Smooth muscle cell (in vitro differentiated cells): ENCODE results near the gene NAT9. TPM values are rescaled to one million over a fixed set of nuclear protein-coding genes. Genes with fewer than 3 reads are reported as not detected.

Experiments used
- DNase-seq: peaks from one replicate; lab custom pipeline; 2025; ENCODE audit not compliant: unreplicated experiment; lab: John Stamatoyannopoulos, UW
- H2AFZ ChIP-seq: fragments of 200-600 bp; sonication (generic); 2 replicates; pipeline ENCODE4 v1.6.0; 2016; ENCODE audit warnings: antibody characterized with exemption, low read depth, mild to moderate bottlenecking
- H3F3A ChIP-seq: fragments of 200-600 bp; sonication (generic); 2 replicates; pipeline ENCODE4 v1.6.0; 2017; ENCODE audit warnings: antibody characterized with exemption, low read depth
- H3K27ac ChIP-seq: fragments of 200-600 bp; sonication (generic); 2 replicates; pipeline ENCODE4 v1.5.1; 2016; ENCODE audit warnings: low read depth, mild to moderate bottlenecking
- H3K27me3 ChIP-seq: fragments of 200-600 bp; sonication (generic); 2 replicates; pipeline ENCODE4 v1.6.1; 2016; ENCODE audit warnings: low read depth, mild to moderate bottlenecking
- H3K36me3 ChIP-seq: fragments of 200-600 bp; sonication (generic); 2 replicates; pipeline ENCODE4 v1.5.1; 2016; ENCODE audit warnings: low read depth
- H3K4me1 ChIP-seq: fragments of 200-600 bp; sonication (generic); 2 replicates; pipeline ENCODE4 v1.5.1; 2016; ENCODE audit warnings: low read depth
- H3K4me2 ChIP-seq: fragments of 200-600 bp; sonication (generic); 2 replicates; pipeline ENCODE4 v1.6.0; 2016; ENCODE audit warnings: mild to moderate bottlenecking
- H3K4me3 ChIP-seq: fragments of 200-600 bp; sonication (generic); 2 replicates; pipeline ENCODE4 v1.5.1; 2016; ENCODE audit warnings: mild to moderate bottlenecking
- H3K79me2 ChIP-seq: fragments of 200-600 bp; sonication (generic); 2 replicates; pipeline ENCODE4 v1.6.0; 2016; ENCODE audit warnings: low read depth, mild to moderate bottlenecking
- H3K9ac ChIP-seq: fragments of 200-600 bp; sonication (generic); 2 replicates; pipeline ENCODE4 v1.6.0; 2016; ENCODE audit warnings: low read depth
- H3K9me3 ChIP-seq: fragments of 200-600 bp; sonication (generic); replicated peaks from 2 replicates; pipeline ENCODE4 v1.5.1; 2016; ENCODE audit warnings: low read depth
- H4K20me1 ChIP-seq: fragments of 200-600 bp; sonication (generic); 2 replicates; pipeline ENCODE4 v1.6.0; 2016; ENCODE audit warnings: low read depth
- CTCF ChIP-seq: fragments of 200-600 bp; sonication (generic); IDR thresholded peaks from 2 replicates; pipeline ENCODE4 v1.5.1; 2017; ENCODE audit warnings: borderline replicate concordance, mild to moderate bottlenecking, antibody characterized with exemption; ENCODE audit not compliant: insufficient read depth, poor library complexity, severe bottlenecking
- WGBS: methylation state at CpG from one replicate; pipeline ENCODE4 v1.1.7; 2016; ENCODE audit warnings: low lambda C conversion rate; 5-methylcytosine and 5-hydroxymethylcytosine counted together
- polyA plus RNA-seq: library from polyadenylated mRNA; unstranded; fragments of >200 nt; fragmentation: Nextera tagmentation; extraction: Ambion mirVana; gene quantifications from 2 replicates; pipeline ENCODE4 v1.2.1, GENCODE V29; 2016
- total RNA-seq: library from RNA; depleted of rRNA; stranded (reverse); fragments of >200 nt; gene quantifications from 2 replicates; pipeline ENCODE4 v1.2.3, GENCODE V29; 2014

The NAT9 gene
- total and polyA plus RNA-seq, 2 experiments from 2014 or later, result 21.4 to 42.5 TPM

- Histone ChIP-seq H3K36me3 (no peaks in the 10 kb centered on the region), H3K4me1 (no peaks in the 10 kb centered on the region), H3K4me3 (no peak overlapping the region), H3K79me2 (no peaks in the 10 kb centered on the region), H3F3A (no peaks in the 10 kb centered on the region), H3K27ac (no peak overlapping the region), H3K27me3 (peaks cover 14% of the 10 kb centered on the region), H2AFZ (no peak overlapping the region), H3K9ac (no peak overlapping the region), H4K20me1 (no peaks in the 10 kb centered on the region), H3K9me3 (no peaks in the 10 kb centered on the region), H3K4me2 (no peak overlapping the region)
- no peak for DNase-seq
- WGBS, result 90% methylated on average over 15 of the region's 15 CpGs
- no peak for TF ChIP-seq CTCF
Measured at GRCh38 chr17:74729866-74730265, 46.3 kb downstream of the NAT9 start.

- Histone ChIP-seq H3F3A (no peaks in the 10 kb centered on the region), H3K4me2 (no peak overlapping the region), H3K9me3 (no peaks in the 10 kb centered on the region), H3K27me3 (peaks cover 9% of the 10 kb centered on the region), H2AFZ (no peak overlapping the region), H3K79me2 (no peaks in the 10 kb centered on the region), H3K9ac (no peak overlapping the region), H3K36me3 (no peaks in the 10 kb centered on the region), H4K20me1 (no peaks in the 10 kb centered on the region), H3K4me1 (no peaks in the 10 kb centered on the region), H3K4me3 (no peak overlapping the region), H3K27ac (no peak overlapping the region)
- DNase-seq, result no peak
- WGBS, result 95% methylated on average over 5 of the region's 5 CpGs
- no peak for TF ChIP-seq CTCF
Measured at GRCh38 chr17:74729368-74729767, 46.8 kb downstream of the NAT9 start.

GRCh38 chr17:74728702-74729075 lies 47.5 kb downstream of the NAT9 start:
- no peaks in the 10 kb centered on the region for H3K36me3 ChIP-seq
- no peak for DNase-seq
- H3K27ac ChIP-seq, result no peak overlapping the region
- no peak overlapping the region for H2AFZ ChIP-seq
- no peak overlapping the region for H3K9ac ChIP-seq
- no peak for TF ChIP-seq CTCF
- H3K9me3 ChIP-seq, result no peaks in the 10 kb centered on the region
- no peaks in the 10 kb centered on the region for H4K20me1 ChIP-seq
- H3K4me3 ChIP-seq, result no peak overlapping the region
- H3F3A ChIP-seq, result no peaks in the 10 kb centered on the region
- H3K79me2 ChIP-seq, result no peaks in the 10 kb centered on the region
- H3K27me3 ChIP-seq, result peaks cover 6% of the 10 kb centered on the region
- 98% methylated on average over 3 of the region's 3 CpGs for WGBS
- H3K4me2 ChIP-seq, result no peak overlapping the region
- H3K4me1 ChIP-seq, result no peaks in the 10 kb centered on the region

- Histone ChIP-seq H3K4me2 (no peak overlapping the region), H3K9ac (no peak overlapping the region), H3K79me2 (no peaks in the 10 kb centered on the region), H3K9me3 (no peaks in the 10 kb centered on the region), H4K20me1 (no peaks in the 10 kb centered on the region), H3K27me3 (peaks cover 4% of the 10 kb centered on the region), H3K36me3 (no peaks in the 10 kb centered on the region), H3F3A (no peaks in the 10 kb centered on the region), H2AFZ (no peak overlapping the region), H3K4me3 (no peak overlapping the region), H3K4me1 (no peaks in the 10 kb centered on the region), H3K27ac (no peak overlapping the region)
- 90% methylated on average over 3 of the region's 3 CpGs for WGBS
- TF ChIP-seq CTCF, result no peak
- DNase-seq, result no peak
Measured at GRCh38 chr17:74728033-74728701, 48.0 kb downstream of the NAT9 start.
